Astrocyte (in vitro differentiated cells and primary cell): ENCODE data around the gene TRPM8. TPM values are rescaled to one million over a fixed set of nuclear protein-coding genes. Genes with fewer than 3 reads are reported as not detected.

Source experiments
- DNase-seq: peaks from one replicate; pipeline ENCODE4 v3.0.0-alpha.2; 2010; ENCODE audit warnings: low read depth
- FAIRE-seq: peaks from 2 replicates; lab custom pipeline; 2011; peaks lifted over from hg19 to GRCh38; lab: Jason Lieb, UNC
- H2AFZ ChIP-seq: 2 replicates; pipeline ENCODE4 v1.6.0; 2012; ENCODE audit warnings: low read depth, low read length, inconsistent platforms
- H3K27ac ChIP-seq: 2 replicates; pipeline ENCODE4 v1.5.1; 2011; ENCODE audit warnings: low read depth, low read length, inconsistent platforms
- H3K27me3 ChIP-seq: 2 replicates; pipeline ENCODE4 v1.6.0; 2011; ENCODE audit warnings: low read length, inconsistent platforms; ENCODE audit not compliant: insufficient read depth
- H3K36me3 ChIP-seq: 2 replicates; pipeline ENCODE4 v1.5.1; 2011; ENCODE audit warnings: low read length, inconsistent platforms; ENCODE audit not compliant: insufficient read depth
- H3K4me1 ChIP-seq: 2 replicates; pipeline ENCODE4 v1.5.1; 2011; ENCODE audit warnings: low read length, inconsistent platforms; ENCODE audit not compliant: insufficient read depth
- H3K4me2 ChIP-seq: 2 replicates; pipeline ENCODE4 v1.6.0; 2012; ENCODE audit warnings: low read length, inconsistent platforms
- H3K4me3 ChIP-seq: 2 replicates; pipeline ENCODE4 v1.5.1; 2011; ENCODE audit warnings: low read depth, mild to moderate bottlenecking, low read length, inconsistent platforms; ENCODE audit not compliant: insufficient read depth
- H3K79me2 ChIP-seq: 2 replicates; pipeline ENCODE4 v1.6.0; 2012; ENCODE audit warnings: mild to moderate bottlenecking, low read length, inconsistent platforms; ENCODE audit not compliant: insufficient read depth
- H3K9ac ChIP-seq: 2 replicates; pipeline ENCODE4 v1.6.0; 2012; ENCODE audit warnings: mild to moderate bottlenecking, low read length, inconsistent platforms
- H3K9me3 ChIP-seq: 2 replicates; pipeline ENCODE4 v1.5.1; 2012; ENCODE audit warnings: low read depth, mild to moderate bottlenecking, low read length, inconsistent platforms; ENCODE audit not compliant: insufficient read depth
- H4K20me1 ChIP-seq: 2 replicates; pipeline ENCODE4 v1.6.0; 2012; ENCODE audit warnings: low read length, inconsistent platforms; ENCODE audit not compliant: insufficient read depth
- H3K27ac Mint-ChIP-seq: one replicate; pipeline ENCODE4 v1.8.0; 2021; ENCODE audit warnings: mild to moderate bottlenecking, mixed read lengths; ENCODE audit not compliant: unreplicated experiment
- H3K27me3 Mint-ChIP-seq: one replicate; pipeline ENCODE4 v1.8.0; 2021; ENCODE audit warnings: low read depth, mixed read lengths; ENCODE audit not compliant: unreplicated experiment
- H3K36me3 Mint-ChIP-seq: one replicate; pipeline ENCODE4 v1.8.0; 2021; ENCODE audit warnings: low read depth, mixed read lengths; ENCODE audit not compliant: unreplicated experiment
- H3K4me1 Mint-ChIP-seq: one replicate; pipeline ENCODE4 v1.8.0; 2021; ENCODE audit warnings: low read depth, mixed read lengths; ENCODE audit not compliant: unreplicated experiment
- H3K4me3 Mint-ChIP-seq: one replicate; pipeline ENCODE4 v1.8.0; 2021; ENCODE audit warnings: mild to moderate bottlenecking, moderate library complexity, mixed read lengths; ENCODE audit not compliant: unreplicated experiment
- H3K9me3 Mint-ChIP-seq: one replicate; pipeline ENCODE4 v1.8.0; 2021; ENCODE audit warnings: mild to moderate bottlenecking, mixed read lengths; ENCODE audit not compliant: unreplicated experiment
- CTCF ChIP-seq: IDR thresholded peaks from 2 replicates; pipeline ENCODE4 v1.5.1; 2011; ENCODE audit warnings: low read depth, mild to moderate bottlenecking, inconsistent platforms, low read length, moderate library complexity; ENCODE audit not compliant: insufficient read depth
- EZH2 ChIP-seq: IDR thresholded peaks from 2 replicates; pipeline ENCODE4 v1.6.1; 2012; ENCODE audit warnings: mild to moderate bottlenecking, low read length, inconsistent platforms; ENCODE audit not compliant: insufficient read depth
- total RNA-seq: library from RNA; stranded (reverse); gene quantifications from 2 replicates; pipeline ENCODE4 v1.2.1, GENCODE V29; 2021

TRPM8 gene
- total RNA-seq, 1 donor from 2014 or later: 0.95 TPM

GRCh38 chr2:233996461-233996860 is 79.3 kb downstream of the TRPM8 start:
- FAIRE-seq: no peak

GRCh38 chr2:233997707-233998106 is 80.5 kb downstream of the TRPM8 start:
- no peak overlapping the region for H3K4me3 ChIP-seq
- H4K20me1 ChIP-seq: no peaks in the 10 kb centered on the region
- no peak overlapping the region for H3K9ac ChIP-seq
- no peak overlapping the region for H3K4me2 ChIP-seq
- peaks cover 11% of the 10 kb centered on the region for H3K27me3 Mint-ChIP-seq
- DNase-seq (no peak), FAIRE-seq (no peak)
- no peaks in the 10 kb centered on the region for H3K79me2 ChIP-seq
- peaks cover 2% of the 10 kb centered on the region for H3K4me1 Mint-ChIP-seq
- H2AFZ ChIP-seq: no peak overlapping the region
- H3K9me3 ChIP-seq: no peaks in the 10 kb centered on the region
- no peak overlapping the region for H3K27ac Mint-ChIP-seq
- H3K27me3 ChIP-seq: no peaks in the 10 kb centered on the region
- no peaks in the 10 kb centered on the region for H3K4me1 ChIP-seq
- no peak for TF ChIP-seq EZH2
- H3K9me3 Mint-ChIP-seq: no peaks in the 10 kb centered on the region
- H3K36me3 ChIP-seq: no peaks in the 10 kb centered on the region
- no peak overlapping the region for H3K4me3 Mint-ChIP-seq
- no peaks in the 10 kb centered on the region for H3K36me3 Mint-ChIP-seq
- no peak overlapping the region for H3K27ac ChIP-seq

More at GRCh38 chr2:233996461-233996860, 79.3 kb downstream of the TRPM8 start:
- Histone ChIP-seq H3K4me2 (no peak overlapping the region), H2AFZ (no peak overlapping the region), H3K27me3 (no peaks in the 10 kb centered on the region), H3K4me1 (no peaks in the 10 kb centered on the region), H3K4me3 (no peak overlapping the region), H3K79me2 (no peaks in the 10 kb centered on the region), H3K9me3 (no peaks in the 10 kb centered on the region), H3K27ac (no peak overlapping the region), H3K9ac (no peak overlapping the region), H3K36me3 (no peaks in the 10 kb centered on the region), H4K20me1 (no peaks in the 10 kb centered on the region)
- DNase-seq: peak; percentile 16
- H3K9me3 Mint-ChIP-seq: peaks cover 3% of the 10 kb centered on the region
- no peak overlapping the region for H3K4me3 Mint-ChIP-seq
- H3K36me3 Mint-ChIP-seq: no peaks in the 10 kb centered on the region
- peaks cover 11% of the 10 kb centered on the region for H3K27me3 Mint-ChIP-seq
- TF ChIP-seq EZH2 (no peak), CTCF (no peak)
- peaks cover 2% of the 10 kb centered on the region for H3K4me1 Mint-ChIP-seq
- H3K27ac Mint-ChIP-seq: no peak overlapping the region

DNA sequence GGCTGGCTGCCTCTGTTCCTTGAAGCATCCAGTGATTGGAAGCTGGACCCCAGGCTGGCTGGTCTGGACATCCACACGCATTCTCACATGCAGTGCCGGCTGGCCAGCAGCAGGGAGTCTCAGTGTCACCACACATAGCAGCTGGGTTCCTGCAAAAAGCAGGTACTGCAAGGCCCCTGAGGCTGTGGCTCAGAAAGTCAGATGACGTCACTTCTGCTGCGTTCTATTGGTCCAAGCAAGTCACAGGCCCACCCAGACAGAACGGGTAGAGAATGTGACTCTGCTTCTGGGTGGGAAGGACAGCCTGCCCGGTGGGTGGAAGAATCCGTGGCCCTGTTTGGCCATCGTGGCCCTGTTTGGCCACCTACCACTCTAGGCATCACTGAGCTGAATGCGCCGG is 82.0 kb downstream of the TRPM8 start:
- Histone ChIP-seq H2AFZ (no peak overlapping the region), H3K4me2 (no peak overlapping the region), H3K36me3 (no peaks in the 10 kb centered on the region), H4K20me1 (no peaks in the 10 kb centered on the region), H3K4me3 (no peak overlapping the region), H3K9ac (no peak overlapping the region), H3K27me3 (no peaks in the 10 kb centered on the region), H3K4me1 (peaks cover 8% of the 10 kb centered on the region), H3K9me3 (no peaks in the 10 kb centered on the region), H3K27ac (no peak overlapping the region), H3K79me2 (no peaks in the 10 kb centered on the region)
- H3K27ac Mint-ChIP-seq: no peak overlapping the region
- H3K4me1 Mint-ChIP-seq: peaks cover 2% of the 10 kb centered on the region
- no peaks in the 10 kb centered on the region for H3K9me3 Mint-ChIP-seq
- H3K4me3 Mint-ChIP-seq: no peak overlapping the region
- TF ChIP-seq CTCF (no peak), EZH2 (no peak)
- DNase-seq: no peak
- peaks cover 14% of the 10 kb centered on the region for H3K27me3 Mint-ChIP-seq
- H3K36me3 Mint-ChIP-seq: no peaks in the 10 kb centered on the region
- FAIRE-seq: no peak
